HepG2 (cell line): ENCODE data around the gene ANKRD30A. TPM values are rescaled to one million over a fixed set of nuclear protein-coding genes. Genes with fewer than 3 reads are reported as not detected.

Source experiments
- ATAC-seq: fragments of 200-7000 bp; cut with Tn5 transposase; 3 replicates; pipeline ENCODE4 v1.9.1; 2020; ENCODE audit warnings: mild to moderate bottlenecking, moderate library complexity
- BruUV-seq: library from RNA; stranded (reverse); fragments of 400-500 nt; replicated peaks from 2 replicates; lab custom pipeline; 2021; lab: Mats Ljungman, UMichigan
- CTCF ChIA-PET: fragments of 300-600 bp; formaldehyde crosslinking; extraction: SDS; loops from one replicate; lab custom pipeline; 2021; ENCODE audit warnings: low total read pairs, inconsistent platforms, low intra/inter-chr PET ratio; lab: Yijun Ruan, JAX
- POLR2A ChIA-PET: fragments of 350-600 bp; sonication (Branson Sonifier 250); formaldehyde crosslinking; loops from one replicate; lab custom pipeline; 2020; ENCODE audit warnings: antibody characterized with exemption, inconsistent platforms; lab: Yijun Ruan, JAX
- DNase-seq: peaks from one replicate; pipeline ENCODE4 v3.0.0-alpha.2; 2015; ENCODE audit warnings: low spot score
- FAIRE-seq: peaks from 3 replicates; lab custom pipeline; 2011; peaks lifted over from hg19 to GRCh38; lab: Jason Lieb, UNC
- H2AFZ ChIP-seq: one replicate; pipeline ENCODE4 v1.6.1; 2011; ENCODE audit warnings: low read length, inconsistent platforms
- H3K27ac ChIP-seq: fragments of 300-600 bp; 3 replicates; pipeline ENCODE4 v1.8.0; 2011; ENCODE audit warnings: mixed run types, mild to moderate bottlenecking, mixed read lengths, low read length, inconsistent platforms; ENCODE audit not compliant: insufficient read depth; ENCODE audit errors: extremely low read length
- H3K27me3 ChIP-seq, 2 experiments: fragments of 200-600 bp in 1 of 2; 2 replicates in 1 of 2; 3 replicates in 1 of 2; pipeline versions ENCODE4 v1.6.0 to v1.8.0; 2011; ENCODE audit warnings: low read length in 2 of 2, mild to moderate bottlenecking in 2 of 2, moderate library complexity in 2 of 2, inconsistent platforms in 1 of 2; ENCODE audit not compliant: insufficient read depth in 2 of 2, control insufficient read depth in 1 of 2
- H3K36me3 ChIP-seq, 2 experiments: fragments of 200-600 bp in 1 of 2; replicated peaks in 1 of 2; 2 replicates in 1 of 2; 3 replicates in 1 of 2; pipeline versions ENCODE4 v1.5.1 to v1.8.0; 2011; ENCODE audit warnings: low read length in 2 of 2, inconsistent platforms in 1 of 2; ENCODE audit not compliant: insufficient read depth in 2 of 2, control insufficient read depth in 1 of 2
- H3K4me1 ChIP-seq: 2 replicates; pipeline ENCODE4 v1.5.1; 2012; ENCODE audit warnings: low read length, inconsistent platforms; ENCODE audit not compliant: insufficient read depth
- H3K4me2 ChIP-seq: 2 replicates; pipeline ENCODE4 v1.6.0; 2011; ENCODE audit warnings: low read depth, low read length, inconsistent platforms
- H3K4me3 ChIP-seq, 3 experiments: fragments of 200-600 bp in 1 of 3; sonication (generic), shearing (Covaris generic) in 1 of 3; replicated peaks in 1 of 3; 2 replicates each; pipeline ENCODE4 v1.5.1; 2011 to 2016; ENCODE audit warnings: low read length in 3 of 3, inconsistent platforms in 2 of 3, low read depth in 2 of 3, mild to moderate bottlenecking in 2 of 3, control low read depth in 1 of 3, mixed read lengths in 1 of 3; ENCODE audit not compliant: insufficient read depth in 1 of 3
- H3K79me2 ChIP-seq: one replicate; pipeline ENCODE4 v1.6.1; 2011; ENCODE audit warnings: low read length, inconsistent platforms; ENCODE audit not compliant: insufficient read depth
- H3K9ac ChIP-seq: 2 replicates; pipeline ENCODE4 v1.6.0; 2011; ENCODE audit warnings: mild to moderate bottlenecking, low read depth, low read length, inconsistent platforms; ENCODE audit not compliant: insufficient read depth
- H3K9me3 ChIP-seq: 2 replicates; pipeline ENCODE4 v1.5.1; 2012; ENCODE audit warnings: mild to moderate bottlenecking, low read length
- H4K20me1 ChIP-seq: 2 replicates; pipeline ENCODE4 v1.6.0; 2011; ENCODE audit warnings: inconsistent platforms, mild to moderate bottlenecking, low read length, moderate library complexity; ENCODE audit not compliant: insufficient read depth
- NCOR1 ChIP-seq: fragments of 200-600 bp; sonication (generic); IDR thresholded peaks from 2 replicates; pipeline ENCODE4 v1.7.0; 2017; ENCODE audit warnings: antibody characterized with exemption, low read length, borderline replicate concordance
- RBFOX2 ChIP-seq: fragments of 200-400 bp; formaldehyde crosslinking; IDR thresholded peaks from 2 replicates; pipeline ENCODE4 v1.6.1; 2017; ENCODE audit warnings: low read depth, mild to moderate bottlenecking, low read length
- SIX1 ChIP-seq: sonication (generic); formaldehyde crosslinking; IDR thresholded peaks from 2 replicates; pipeline ENCODE4 v1.4.0; 2020; ENCODE audit warnings: missing genetic modification reagents, borderline replicate concordance
- SNAI1 ChIP-seq: sonication (generic); formaldehyde crosslinking; IDR thresholded peaks from 2 replicates; pipeline ENCODE4 v1.5.0; 2020; ENCODE audit warnings: mild to moderate bottlenecking, missing genetic modification reagents, borderline replicate concordance
- TBX3 ChIP-seq: fragments of 450-650 bp; IDR thresholded peaks from 2 replicates; pipeline ENCODE4 v1.6.1; 2017; ENCODE audit warnings: antibody characterized with exemption, mild to moderate bottlenecking, inconsistent platforms, borderline replicate concordance
- TCF12 ChIP-seq, 2 experiments: fragments of 450-650 bp in 1 of 2; sonication (generic) in 1 of 2; formaldehyde crosslinking in 1 of 2; IDR thresholded peaks; 2 replicates each; pipeline versions ENCODE4 v1.6.1 to v1.8.0; 2017 to 2022; ENCODE audit warnings: antibody characterized with exemption in 1 of 2, mild to moderate bottlenecking in 1 of 2, missing genetic modification reagents in 1 of 2, moderate library complexity in 1 of 2
- ZFY ChIP-seq: sonication (generic); formaldehyde crosslinking; IDR thresholded peaks from 2 replicates; pipeline ENCODE4 v1.4.0; 2020; ENCODE audit warnings: missing genetic modification reagents
- WGBS: methylation state at CpG from one replicate; pipeline ENCODE4 v1.1.6; 2017; ENCODE audit warnings: low lambda C conversion rate; 5-methylcytosine and 5-hydroxymethylcytosine counted together
- in situ Hi-C: cut with HindIII; loops from 2 replicates; pipeline ENCODE4 v1.10.0; 2017; ENCODE audit warnings: low pct_unique_long_range_greater_than_20kb; ENCODE audit not compliant: extremely low pct_ligation_motif_present
- intact Hi-C: fragments of 100-400 bp; cut with micrococcal nuclease; formaldehyde crosslinking; loops from one replicate; pipeline ENCODE4 v1.10.0; 2022; ENCODE audit not compliant: unreplicated experiment
- polyA plus RNA-seq, 8 experiments: library from polyadenylated mRNA; depleted of rRNA in 3 of 8; stranded (reverse) in 7 of 8; unstranded in 1 of 8; fragments of >200 nt; fragmentation: Illumina TruSeq in 4 of 8; extraction: Trizol in 4 of 8; gene quantifications; 2 replicates each; pipeline versions ENCODE4 v1.2.1 to v1.2.3, GENCODE V29; 2011 to 2016; ENCODE audit warnings: low read depth in 4 of 8, missing spikeins in 1 of 8, mixed read lengths in 1 of 8; ENCODE audit not compliant: insufficient read depth in 1 of 8
- total RNA-seq, 5 experiments: library from RNA; depleted of rRNA; stranded (reverse); fragments of >200 nt; fragmentation: Illumina TruSeq; extraction: Trizol; gene quantifications; 2 replicates each; pipeline ENCODE4 v1.2.3, GENCODE V29; 2016; ENCODE audit warnings: low read depth in 1 of 5
- TF ChIP-seq, protein P1 (sequence below): sonication (generic); formaldehyde crosslinking; IDR thresholded peaks from 2 replicates; pipeline ENCODE4 v1.5.0; 2020; ENCODE audit warnings: missing genetic modification reagents
- TF ChIP-seq, protein P2 (sequence below): sonication (generic); formaldehyde crosslinking; IDR thresholded peaks from 2 replicates; pipeline ENCODE4 v1.5.0; 2020; ENCODE audit warnings: missing genetic modification reagents, mild to moderate bottlenecking, borderline replicate concordance
- TF ChIP-seq, protein P3 (sequence below): sonication (generic); formaldehyde crosslinking; IDR thresholded peaks from 2 replicates; pipeline ENCODE4 v1.8.0; 2022; ENCODE audit warnings: mild to moderate bottlenecking, missing genetic modification reagents, moderate library complexity
- TF ChIP-seq, protein P4 (sequence below): sonication (generic); formaldehyde crosslinking; conservative IDR thresholded peaks from 2 replicates; pipeline ENCODE4 v1.4.0; 2020; ENCODE audit warnings: mild to moderate bottlenecking, missing genetic modification reagents, moderate library complexity

Gene ANKRD30A
- total and polyA plus RNA-seq, 2 of the 13 experiments (the other 11 are each of a cell fraction or from before 2014, with no cell fraction given): not detected

DNA sequence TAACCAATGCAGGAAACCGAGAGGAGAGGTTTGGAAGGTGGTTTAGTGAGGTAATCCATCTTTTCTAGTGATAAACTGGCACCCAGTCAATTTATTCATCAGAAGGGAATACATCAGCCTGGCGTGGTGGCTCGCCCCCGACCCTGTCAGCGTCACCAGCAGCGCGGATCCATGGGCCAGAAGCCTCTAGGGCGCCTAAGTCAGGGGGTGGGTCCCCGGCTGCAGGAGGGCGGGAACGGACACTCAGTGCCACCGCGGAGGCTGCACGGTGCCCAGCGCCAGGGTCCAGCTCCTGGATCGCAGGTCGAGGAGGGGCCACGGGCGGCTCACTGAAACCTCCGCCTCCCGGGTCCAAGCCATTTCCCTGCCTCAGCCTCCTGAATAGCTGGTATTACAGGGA, 866 bp upstream of the ANKRD30A start (continued):
- TF ChIP-seq TBX3 (no peak), SIX1 (CRISPR knock-in tag) (no peak), SNAI1 (no peak), NCOR1 (no peak)
- TF ChIP-seq, protein P1, sequence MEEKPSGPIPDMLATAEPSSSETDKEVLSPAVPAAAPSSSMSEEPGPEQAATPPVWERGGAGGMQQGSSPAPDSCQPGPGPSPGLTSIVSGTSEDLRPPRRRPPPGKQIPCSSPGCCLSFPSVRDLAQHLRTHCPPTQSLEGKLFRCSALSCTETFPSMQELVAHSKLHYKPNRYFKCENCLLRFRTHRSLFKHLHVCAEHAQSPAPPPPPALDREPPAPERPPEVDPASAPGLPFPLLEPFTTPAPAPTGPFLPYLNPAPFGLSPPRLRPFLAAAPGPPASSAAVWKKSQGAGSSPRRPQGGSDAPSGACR (CRISPR knock-in tag): no peak

DNA sequence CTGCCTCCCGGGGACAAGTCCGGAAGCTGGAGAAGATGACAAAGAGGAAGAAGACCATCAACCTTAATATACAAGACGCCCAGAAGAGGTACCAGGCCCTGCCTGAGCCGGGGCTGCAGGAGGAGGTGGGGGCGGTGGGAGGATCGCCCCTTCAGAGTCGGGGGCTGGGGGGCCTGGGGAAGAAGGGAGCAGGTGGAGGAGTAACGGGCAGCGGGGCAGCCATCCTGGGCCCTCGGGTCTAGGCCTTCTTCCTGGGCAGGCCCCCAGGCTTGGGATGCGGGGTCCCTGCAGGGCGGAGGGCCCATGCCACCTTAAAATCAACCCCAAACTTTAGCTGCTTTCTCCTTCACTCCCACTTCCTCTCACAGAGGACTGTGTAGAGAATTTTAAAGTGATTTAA, 523 bp downstream of the ANKRD30A start:
- Histone ChIP-seq H3K36me3 (no peaks in the 10 kb centered on the region), H3K4me2 (no peak overlapping the region), H3K9ac (no peak overlapping the region), H3K4me3 (no peak overlapping the region), H3K27me3 (no peaks in the 10 kb centered on the region), H2AFZ (no peak overlapping the region), H3K27ac (no peak overlapping the region), H3K4me1 (no peaks in the 10 kb centered on the region), H3K79me2 (no peaks in the 10 kb centered on the region), H4K20me1 (no peaks in the 10 kb centered on the region), H3K9me3 (no peaks in the 10 kb centered on the region)
- ChIA-PET POLR2A (no interaction called here), CTCF (no interaction called here)
- no TSS peak for BruUV-seq
- intact Hi-C loops: no loop called here
- TF ChIP-seq, protein P2, sequence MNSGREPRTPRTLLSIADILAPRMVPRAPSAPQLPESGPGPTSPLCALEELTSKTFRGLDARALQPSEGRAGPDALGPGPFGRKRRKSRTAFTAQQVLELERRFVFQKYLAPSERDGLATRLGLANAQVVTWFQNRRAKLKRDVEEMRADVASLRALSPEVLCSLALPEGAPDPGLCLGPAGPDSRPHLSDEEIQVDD (CRISPR knock-in tag): no peak
- TF ChIP-seq, protein P3, sequence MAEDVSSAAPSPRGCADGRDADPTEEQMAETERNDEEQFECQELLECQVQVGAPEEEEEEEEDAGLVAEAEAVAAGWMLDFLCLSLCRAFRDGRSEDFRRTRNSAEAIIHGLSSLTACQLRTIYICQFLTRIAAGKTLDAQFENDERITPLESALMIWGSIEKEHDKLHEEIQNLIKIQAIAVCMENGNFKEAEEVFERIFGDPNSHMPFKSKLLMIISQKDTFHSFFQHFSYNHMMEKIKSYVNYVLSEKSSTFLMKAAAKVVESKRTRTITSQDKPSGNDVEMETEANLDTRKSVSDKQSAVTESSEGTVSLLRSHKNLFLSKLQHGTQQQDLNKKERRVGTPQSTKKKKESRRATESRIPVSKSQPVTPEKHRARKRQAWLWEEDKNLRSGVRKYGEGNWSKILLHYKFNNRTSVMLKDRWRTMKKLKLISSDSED (CRISPR knock-in tag): no peak
- TF ChIP-seq TCF12 (IDR thresholded peaks at IDR 0.05): no peak
- TF ChIP-seq TCF12 (CRISPR knock-in tag; IDR thresholded peaks at IDR 0.05): no peak
- TF ChIP-seq RBFOX2: no peak
- TF ChIP-seq ZFY: no peak
- TF ChIP-seq, protein P4, sequence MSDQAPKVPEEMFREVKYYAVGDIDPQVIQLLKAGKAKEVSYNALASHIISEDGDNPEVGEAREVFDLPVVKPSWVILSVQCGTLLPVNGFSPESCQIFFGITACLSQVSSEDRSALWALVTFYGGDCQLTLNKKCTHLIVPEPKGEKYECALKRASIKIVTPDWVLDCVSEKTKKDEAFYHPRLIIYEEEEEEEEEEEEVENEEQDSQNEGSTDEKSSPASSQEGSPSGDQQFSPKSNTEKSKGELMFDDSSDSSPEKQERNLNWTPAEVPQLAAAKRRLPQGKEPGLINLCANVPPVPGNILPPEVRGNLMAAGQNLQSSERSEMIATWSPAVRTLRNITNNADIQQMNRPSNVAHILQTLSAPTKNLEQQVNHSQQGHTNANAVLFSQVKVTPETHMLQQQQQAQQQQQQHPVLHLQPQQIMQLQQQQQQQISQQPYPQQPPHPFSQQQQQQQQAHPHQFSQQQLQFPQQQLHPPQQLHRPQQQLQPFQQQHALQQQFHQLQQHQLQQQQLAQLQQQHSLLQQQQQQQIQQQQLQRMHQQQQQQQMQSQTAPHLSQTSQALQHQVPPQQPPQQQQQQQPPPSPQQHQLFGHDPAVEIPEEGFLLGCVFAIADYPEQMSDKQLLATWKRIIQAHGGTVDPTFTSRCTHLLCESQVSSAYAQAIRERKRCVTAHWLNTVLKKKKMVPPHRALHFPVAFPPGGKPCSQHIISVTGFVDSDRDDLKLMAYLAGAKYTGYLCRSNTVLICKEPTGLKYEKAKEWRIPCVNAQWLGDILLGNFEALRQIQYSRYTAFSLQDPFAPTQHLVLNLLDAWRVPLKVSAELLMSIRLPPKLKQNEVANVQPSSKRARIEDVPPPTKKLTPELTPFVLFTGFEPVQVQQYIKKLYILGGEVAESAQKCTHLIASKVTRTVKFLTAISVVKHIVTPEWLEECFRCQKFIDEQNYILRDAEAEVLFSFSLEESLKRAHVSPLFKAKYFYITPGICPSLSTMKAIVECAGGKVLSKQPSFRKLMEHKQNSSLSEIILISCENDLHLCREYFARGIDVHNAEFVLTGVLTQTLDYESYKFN (CRISPR knock-in tag): no peak
- in situ Hi-C loops: no loop called here
- 51% methylated on average over 9 of the region's 12 CpGs for WGBS
- FAIRE-seq (no peak), ATAC-seq (no peak), DNase-seq (no peak)
